ENCODE measurements around the gene SLC35A3.

GRCh38 chr1:99969260-99969728, 502 bp upstream of the SLC35A3 start:
- TF ChIP-seq CTCF (IDR thresholded peaks at IDR 0.05) (no peak), ZFX (IDR thresholded peaks at IDR 0.05; ENCODE audit: borderline replicate concordance) (no peak)
